ENCODE data around the gene GKN2.

GRCh38 chr2:68987021-68987503 lies 34.4 kb upstream of the GKN2 start:
- TF ChIP-seq CTCF (IDR thresholded peaks at IDR 0.05): no peak
- no peak for TF ChIP-seq ZFX (IDR thresholded peaks at IDR 0.05; ENCODE audit: borderline replicate concordance)

Data from 22Rv1 (cell line).